GM19467 (cell line): ENCODE results near the gene TRIM63.
"Not testable (repeated sequence)": the region's sequence is repeated elsewhere in the genome, so short reads cannot be mapped to it uniquely, and the experiment has no call there.

Experiments used
- ATAC-seq: cut with Tn5 transposase; IDR thresholded peaks from one replicate; pipeline ENCODE4 v1.9.1; 2021; ENCODE audit warnings: mild to moderate bottlenecking, moderate library complexity; ENCODE audit not compliant: unreplicated experiment

The TRIM63 gene

GRCh38 chr1:26067432-26067911 lies at the start of gene TRIM63:
TRIM63 (minus strand) TSS chr1:26067630; CDS start chr1:26067494, 136 bp downstream.
- ATAC-seq, result no peak

GRCh38 chr1:26114165-26114927 lies 46.9 kb upstream of the TRIM63 start:
- no peak for ATAC-seq

GRCh38 chr1:26112407-26112775 lies 45.0 kb upstream of the TRIM63 start:
- ATAC-seq, result peak; percentile 6

GRCh38 chr1:26111530-26112406 lies 44.3 kb upstream of the TRIM63 start, which contains the start of gene PDIK1L:
PDIK1L (plus strand) TSS chr1:26111824; CDS start chr1:26114309, 2,485 bp downstream.
- ATAC-seq, result peak; percentile 58

GRCh38 chr1:26110731-26111529 lies 43.5 kb upstream of the TRIM63 start:
- ATAC-seq, result peak; percentile 38

- ATAC-seq, result no peak
These were observed 42.1 kb upstream of the TRIM63 start for GRCh38 chr1:26109229-26110164.

- ATAC-seq, result not testable (repeated sequence)
These were observed 37.8 kb upstream of the TRIM63 start for GRCh38 chr1:26105226-26105548.

GRCh38 chr1:26102526-26102925 lies 35.1 kb upstream of the TRIM63 start:
- ATAC-seq, result no peak

GRCh38 chr1:26102119-26102518 lies 34.7 kb upstream of the TRIM63 start:
- ATAC-seq, result no peak

GRCh38 chr1:26100204-26100603 lies 32.8 kb upstream of the TRIM63 start:
- ATAC-seq, result not testable (repeated sequence)

GRCh38 chr1:26099780-26100179 lies 32.4 kb upstream of the TRIM63 start:
- ATAC-seq, result no peak

- ATAC-seq, result no peak
These were observed 31.2 kb upstream of the TRIM63 start for GRCh38 chr1:26098602-26099001.

- ATAC-seq, result no peak
These were observed 30.3 kb upstream of the TRIM63 start for GRCh38 chr1:26097696-26098095.

GRCh38 chr1:26096471-26096870 lies 29.0 kb upstream of the TRIM63 start:
- no peak for ATAC-seq

- ATAC-seq, result no peak
These were observed 27.4 kb upstream of the TRIM63 start for GRCh38 chr1:26094677-26095383.

GRCh38 chr1:26094076-26094669 lies 26.7 kb upstream of the TRIM63 start:
- no peak for ATAC-seq

GRCh38 chr1:26093569-26093968 lies 26.1 kb upstream of the TRIM63 start:
- ATAC-seq, result not testable (repeated sequence)

- ATAC-seq, result no peak
These were observed 25.0 kb upstream of the TRIM63 start for GRCh38 chr1:26092422-26092821.

- ATAC-seq, result no peak
These were observed 23.5 kb upstream of the TRIM63 start for GRCh38 chr1:26090893-26091292.
